Right cardiac atrium (tissue), 5 donors: Measurements from ENCODE around the gene RAP1A. TPM values are rescaled to one million over a fixed set of nuclear protein-coding genes. Genes with fewer than 3 reads are reported as not detected.

Experiments used
- ATAC-seq, 2 donors: fragments of 200-7000 bp; cut with Tn5 transposase; one replicate each; pipeline versions ENCODE4 v1.8.0 to v1.9.1; 2020; ENCODE audit warnings: moderate library complexity in 2 of 2, mild to moderate bottlenecking in 1 of 2
- DNase-seq, 3 donors: peaks; one replicate each; pipeline ENCODE4 v3.0.0-alpha.2; 2020
- H3K27ac ChIP-seq: one replicate; pipeline ENCODE4 v1.5.1; 2013; ENCODE audit warnings: mild to moderate bottlenecking, low read length, control low read depth, moderate library complexity
- H3K27me3 ChIP-seq: one replicate; pipeline ENCODE4 v1.6.1; 2013; ENCODE audit not compliant: control insufficient read depth, insufficient read depth
- H3K4me1 ChIP-seq: one replicate; pipeline ENCODE4 v1.6.1; 2013; ENCODE audit warnings: low read length; ENCODE audit not compliant: control insufficient read depth, insufficient read depth
- H3K4me3 ChIP-seq: one replicate; pipeline ENCODE4 v1.5.1; 2013; ENCODE audit warnings: low read length, control low read depth
- H3K9me3 ChIP-seq: one replicate; pipeline ENCODE4 v1.6.1; 2013; ENCODE audit warnings: low read length; ENCODE audit not compliant: control insufficient read depth
- WGBS: extraction: QIAGEN DNeasy Blood & Tissue Kit; methylation state at CpG from one replicate; pipeline ENCODE4 v1.1.7; 2013; 5-methylcytosine and 5-hydroxymethylcytosine counted together
- intact Hi-C, 4 donors: fragments of 100-400 bp; cut with DNase I; formaldehyde crosslinking; loops; one replicate each; pipeline versions ENCODE4 v1.11.0 to v1.14.0; 2022 to 2023
- polyA plus RNA-seq: library from polyadenylated mRNA; stranded (reverse); fragments of 200-250 nt; gene quantifications from one replicate; pipeline ENCODE4 v1.2.3, GENCODE V29; 2013
- total RNA-seq, 4 donors: library from RNA; stranded (reverse); fragmentation: NEBNext Ultra II Directional; extraction: Animal tissue kit (Norgen Biotek cat#: 25700); gene quantifications; one replicate each; pipeline ENCODE4 v1.2.1, GENCODE V29; 2021
- donor health status: healthy with polysubstance abuse.
- donor health status: DM: no; HTN: yes; CAD: no.
- donor health status: DM: no; HTN: no; CAD: no.
- donor health status: DM: no; HTN: yes; CAD: no; lungs with severe emphysema.
- donor health status: DM: yes; HTN: yes; CAD: no.

Gene RAP1A
- total and polyA plus RNA-seq, 5 donors, result 104 to 128 (median 110) TPM

DNA sequence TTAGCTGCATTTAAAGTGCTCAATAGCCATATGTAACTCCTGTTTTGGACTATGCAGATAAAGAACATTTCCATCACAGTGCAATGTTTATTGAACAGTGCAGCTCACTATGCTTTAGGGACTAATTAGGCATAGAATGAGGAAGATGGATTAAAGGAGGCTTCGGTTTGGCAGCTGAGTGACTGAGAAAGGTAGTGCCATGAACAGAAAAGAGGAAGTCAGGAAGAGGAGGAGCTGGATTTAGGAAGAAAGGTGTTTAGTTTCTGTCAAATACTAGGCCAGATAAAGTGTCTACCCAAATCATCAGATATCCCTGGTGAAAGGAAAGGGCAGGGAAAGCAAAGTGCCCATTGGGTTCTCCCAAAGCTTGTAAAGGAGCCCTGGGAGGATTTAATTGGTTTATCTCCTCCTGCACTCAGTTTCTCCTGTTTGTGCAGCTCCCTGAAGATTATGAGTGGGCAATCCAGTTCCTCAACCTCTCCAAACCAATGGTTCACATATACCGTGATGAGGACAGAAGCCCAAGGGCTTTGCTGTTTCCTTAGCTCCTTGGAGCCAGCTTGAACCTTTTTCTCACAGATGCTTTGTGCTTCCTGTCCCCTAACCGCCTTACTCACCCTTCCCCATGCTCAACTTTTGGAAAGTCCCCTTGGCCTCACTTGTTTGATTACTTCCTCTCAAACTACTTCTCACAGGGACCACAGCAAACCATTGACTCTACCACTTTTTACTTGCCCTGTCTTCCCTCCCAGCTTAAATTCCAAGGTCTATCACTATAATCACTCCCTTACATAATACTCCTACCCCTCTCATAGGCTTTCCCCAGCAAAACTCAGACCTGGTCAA lies 3.5 kb upstream of the RAP1A start:
- no peak for DNase-seq
- Histone ChIP-seq H3K4me1 (peaks cover 5% of the 10 kb centered on the region), H3K27me3 (no peaks in the 10 kb centered on the region), H3K4me3 (no peak overlapping the region), H3K9me3 (no peaks in the 10 kb centered on the region), H3K27ac (no peak overlapping the region)
- intact Hi-C loops, result loop anchor here in 1 of 4 donors (5.0 kb wide), 1 partner anchor 99 kb away; no protein-coding TSS in a partner anchor
- ATAC-seq, result no peak
- 70% methylated on average over 3 of the region's 3 CpGs for WGBS

GRCh38 chr1:111618081-111618480 lies 1.5 kb upstream of the RAP1A start:
- WGBS, result 67% methylated on average over 2 of the region's 2 CpGs
- H3K4me1 ChIP-seq, result peaks cover 10% of the 10 kb centered on the region
- intact Hi-C loops, result loop anchor here in 1 of 4 donors (5.0 kb wide), 1 partner anchor 101 kb away; no protein-coding TSS in a partner anchor
- H3K9me3 ChIP-seq, result no peaks in the 10 kb centered on the region
- ATAC-seq, result no peak
- H3K4me3 ChIP-seq, result no peak overlapping the region
- H3K27ac ChIP-seq, result no peak overlapping the region
- no peaks in the 10 kb centered on the region for H3K27me3 ChIP-seq
- DNase-seq, result no peak

DNA sequence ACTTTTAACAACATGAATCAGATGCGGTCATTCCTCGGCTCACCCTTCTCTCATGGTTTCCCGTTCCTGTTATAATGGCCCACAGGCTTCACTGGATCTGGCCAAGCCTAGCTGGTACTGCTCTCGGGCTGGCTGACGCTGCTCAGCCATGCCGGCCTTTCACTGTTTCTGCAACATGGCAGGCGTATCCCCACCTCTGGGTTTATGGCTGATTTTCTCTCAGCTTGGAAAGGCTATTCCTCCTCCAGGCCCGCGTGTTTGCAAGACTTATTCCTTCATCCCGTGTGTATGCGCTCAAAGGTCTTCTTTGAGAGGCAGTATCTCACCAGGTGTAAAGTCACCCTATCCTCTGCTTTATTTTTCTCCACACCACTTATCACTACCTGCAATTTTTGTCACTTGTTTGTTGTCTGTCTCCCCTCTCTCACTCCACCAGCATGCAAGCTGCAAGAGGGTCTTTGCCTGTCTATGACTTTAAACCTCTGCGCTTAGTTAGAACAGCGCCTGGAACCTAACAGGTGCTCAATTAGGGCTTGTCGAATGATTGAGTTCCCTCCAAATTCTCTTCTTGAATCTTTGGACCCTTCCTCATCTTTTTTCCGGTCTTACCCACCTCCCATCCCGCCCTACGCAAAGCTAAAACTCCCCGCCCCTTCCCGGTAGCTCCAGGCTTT lies 491 bp upstream of the RAP1A start:
- Histone ChIP-seq H3K4me1 (peaks cover 11% of the 10 kb centered on the region), H3K27ac (peak overlapping the region; percentile 92), H3K9me3 (no peaks in the 10 kb centered on the region), H3K27me3 (no peaks in the 10 kb centered on the region), H3K4me3 (peak overlapping the region; percentile 93)
- peak in 1 of 3 donors; percentile 55 for DNase-seq
- 48% methylated on average over 19 of the region's 19 CpGs for WGBS
- ATAC-seq, result no peak
- intact Hi-C loops, result loop anchor here in 1 of 4 donors (5.0 kb wide), 1 partner anchor 102 kb away; no protein-coding TSS in a partner anchor

- no peaks in the 10 kb centered on the region for H3K27me3 ChIP-seq
- H3K4me3 ChIP-seq, result peak overlapping the region; percentile 93
- no peaks in the 10 kb centered on the region for H3K9me3 ChIP-seq
- WGBS, result under 1% methylated on average over 12 of the region's 12 CpGs
- intact Hi-C loops, result loop anchor here in 1 of 4 donors (10.0 kb wide), 1 partner anchor 106 kb away; no protein-coding TSS in a partner anchor
- DNase-seq (no peak), ATAC-seq (no peak)
- peaks cover 10% of the 10 kb centered on the region for H3K4me1 ChIP-seq
- peak overlapping the region; percentile 92 for H3K27ac ChIP-seq
Observed at GRCh38 chr1:111620441-111620971, 917 bp downstream of the RAP1A start.

GRCh38 chr1:111621050-111621449 lies 1.5 kb downstream of the RAP1A start:
- intact Hi-C loops, result loop anchor here in 1 of 4 donors (10.0 kb wide), 1 partner anchor 106 kb away; no protein-coding TSS in a partner anchor
- no peaks in the 10 kb centered on the region for H3K9me3 ChIP-seq
- ATAC-seq (no peak), DNase-seq (no peak)
- peak overlapping the region; percentile 93 for H3K4me3 ChIP-seq
- H3K27ac ChIP-seq, result peak overlapping the region; percentile 92
- peaks cover 10% of the 10 kb centered on the region for H3K4me1 ChIP-seq
- H3K27me3 ChIP-seq, result no peaks in the 10 kb centered on the region
- WGBS, result 43% methylated on average over 4 of the region's 4 CpGs

- DNase-seq (no peak), ATAC-seq (no peak)
- H3K4me1 ChIP-seq, result peaks cover 10% of the 10 kb centered on the region
- intact Hi-C loops, result loop anchor here in 1 of 4 donors (10.0 kb wide), 1 partner anchor 107 kb away; no protein-coding TSS in a partner anchor
- no peak overlapping the region for H3K27ac ChIP-seq
- H3K9me3 ChIP-seq, result no peaks in the 10 kb centered on the region
- no peaks in the 10 kb centered on the region for H3K27me3 ChIP-seq
- H3K4me3 ChIP-seq, result peak overlapping the region; percentile 19
Observed at GRCh38 chr1:111622166-111622565, 2.6 kb downstream of the RAP1A start.

DNA sequence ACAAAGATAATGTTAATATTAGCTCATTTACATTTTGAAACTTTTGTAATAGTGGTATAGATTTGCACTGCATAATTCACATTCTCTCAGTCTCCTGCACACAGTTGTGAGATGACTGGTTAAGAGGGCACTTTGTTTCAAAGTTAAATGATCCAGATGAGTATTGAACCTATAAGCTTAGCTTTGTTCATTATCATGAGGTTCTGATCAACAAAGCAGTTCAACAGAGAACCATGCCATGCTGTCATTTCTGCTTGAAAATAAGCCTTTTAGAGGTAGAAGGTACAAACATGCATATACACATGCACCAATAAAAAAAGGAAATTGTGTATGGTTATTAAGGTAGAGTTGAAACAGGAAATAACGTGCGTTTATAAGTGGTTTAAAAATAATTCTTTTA lies 4.8 kb downstream of the RAP1A start:
- intact Hi-C loops, result loop anchor here in 1 of 4 donors (10.0 kb wide), 1 partner anchor 110 kb away; no protein-coding TSS in a partner anchor
- no peak overlapping the region for H3K27ac ChIP-seq
- H3K27me3 ChIP-seq, result no peaks in the 10 kb centered on the region
- no peak overlapping the region for H3K4me3 ChIP-seq
- no peak for DNase-seq
- no peaks in the 10 kb centered on the region for H3K9me3 ChIP-seq
- no peak for ATAC-seq
- WGBS, result 42% methylated on average over 2 of the region's 2 CpGs
- peaks cover 6% of the 10 kb centered on the region for H3K4me1 ChIP-seq

DNA sequence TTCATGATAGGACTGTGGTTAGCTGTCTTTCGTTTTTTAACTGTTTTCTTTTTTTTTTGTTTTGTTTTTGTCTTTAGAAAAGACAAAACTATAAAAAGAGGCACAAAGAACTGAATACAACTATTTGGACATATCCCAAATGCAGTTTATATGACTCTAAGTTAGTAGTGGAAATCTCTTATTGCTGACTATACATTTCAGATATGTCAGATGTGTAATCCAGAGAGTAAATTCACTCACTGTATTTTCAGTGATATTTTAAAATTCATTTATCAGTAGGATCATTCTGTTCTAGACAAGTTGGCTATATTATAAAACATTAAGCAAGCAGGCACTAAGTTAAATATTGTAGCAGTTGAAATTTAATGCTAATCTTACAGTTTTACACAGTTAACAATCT lies 5.7 kb downstream of the RAP1A start:
- H3K4me3 ChIP-seq, result no peak overlapping the region
- intact Hi-C loops, result loop anchor here in 1 of 4 donors (10.0 kb wide), 1 partner anchor 110 kb away; no protein-coding TSS in a partner anchor
- peaks cover 6% of the 10 kb centered on the region for H3K4me1 ChIP-seq
- H3K9me3 ChIP-seq, result no peaks in the 10 kb centered on the region
- 26% methylated on average over 1 of the region's 1 CpG for WGBS
- ATAC-seq (no peak), DNase-seq (no peak)
- no peaks in the 10 kb centered on the region for H3K27me3 ChIP-seq
- H3K27ac ChIP-seq, result no peak overlapping the region

DNA sequence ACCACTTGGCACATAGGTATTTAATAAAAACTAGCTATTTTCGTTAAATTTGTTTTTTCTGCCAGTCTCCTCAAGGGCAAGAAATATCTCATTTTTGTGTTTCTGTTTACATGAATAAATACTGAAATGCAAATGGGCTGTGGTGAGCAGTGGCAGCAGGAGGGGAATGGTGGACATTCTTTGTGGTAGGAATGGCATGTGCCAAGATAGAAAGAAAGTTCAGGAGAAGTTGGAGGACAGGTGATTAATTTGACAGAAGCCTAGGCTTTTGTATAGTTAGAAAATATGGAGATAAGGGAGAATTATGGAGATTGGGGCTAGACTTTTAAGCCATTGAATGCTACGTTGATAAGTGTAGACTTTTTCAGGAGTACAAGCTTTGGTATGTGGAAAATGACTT lies 8.6 kb downstream of the RAP1A start:
- WGBS, result 46% methylated on average over 2 of the region's 2 CpGs
- Histone ChIP-seq H3K9me3 (no peaks in the 10 kb centered on the region), H3K27me3 (no peaks in the 10 kb centered on the region), H3K4me1 (peaks cover 2% of the 10 kb centered on the region), H3K27ac (no peak overlapping the region), H3K4me3 (no peak overlapping the region)
- ATAC-seq, result no peak
- DNase-seq, result no peak
- intact Hi-C loops, result loop anchor here in 1 of 4 donors (10.0 kb wide), 1 partner anchor 113 kb away; no protein-coding TSS in a partner anchor

DNA sequence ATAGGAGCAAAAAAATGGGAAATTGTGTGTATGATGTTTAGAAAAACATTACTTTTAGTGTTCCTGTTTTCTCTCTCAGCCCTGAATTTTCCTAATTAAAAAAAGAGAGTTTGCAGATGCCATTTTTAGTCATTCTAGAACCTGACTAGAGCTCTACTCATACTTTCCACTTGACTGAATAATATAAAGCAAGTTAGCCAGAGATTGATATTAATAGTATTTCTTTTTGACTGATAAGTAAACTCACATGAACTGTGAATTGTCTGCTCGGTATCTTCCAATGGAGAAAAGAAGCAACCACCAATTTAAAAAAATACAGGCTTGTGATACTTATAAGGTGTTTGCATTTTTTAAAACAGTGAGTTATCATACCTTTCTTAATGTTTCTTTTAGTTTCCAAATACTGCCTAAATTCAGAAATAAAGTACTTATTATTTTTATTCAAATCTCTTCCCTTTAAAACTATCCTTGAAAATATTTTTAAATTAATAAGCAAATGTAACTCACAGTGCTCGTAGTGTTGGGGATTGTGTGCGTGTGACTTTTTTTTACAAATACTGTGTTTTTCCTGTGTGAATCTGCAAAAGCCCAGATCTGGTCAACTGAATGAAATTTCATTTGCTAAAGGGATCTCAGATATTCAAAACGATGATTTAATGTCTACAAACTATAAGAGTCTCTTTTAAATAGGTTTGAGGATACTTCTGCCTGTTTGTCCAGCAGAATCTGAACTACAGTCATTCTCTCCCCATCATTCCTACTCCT lies 9.8 kb downstream of the RAP1A start:
- WGBS, result 72% methylated on average over 4 of the region's 4 CpGs
- no peak for ATAC-seq
- Histone ChIP-seq H3K27ac (no peak overlapping the region), H3K4me1 (no peaks in the 10 kb centered on the region), H3K9me3 (no peaks in the 10 kb centered on the region), H3K27me3 (no peaks in the 10 kb centered on the region), H3K4me3 (no peak overlapping the region)
- no peak for DNase-seq
- intact Hi-C loops, result loop anchor here in 1 of 4 donors (10.0 kb wide), 1 partner anchor 115 kb away; no protein-coding TSS in a partner anchor
